Keratinocyte (primary cell): Measurements from ENCODE around the gene SEBOX. TPM values are rescaled to one million over a fixed set of nuclear protein-coding genes. Genes with fewer than 3 reads are reported as not detected.

Experiments used
- DNase-seq: peaks from one replicate; pipeline ENCODE4 v3.0.0-alpha.2; 2011; ENCODE audit warnings: low read depth, missing footprints, low spot score
- FAIRE-seq: peaks from 2 replicates; lab custom pipeline; 2011; peaks lifted over from hg19 to GRCh38; lab: Jason Lieb, UNC
- H2AFZ ChIP-seq: 2 replicates; pipeline ENCODE4 v1.6.0; 2012; ENCODE audit warnings: low read length, control low read depth, inconsistent platforms; ENCODE audit not compliant: control insufficient read depth
- H3K27ac ChIP-seq: 2 replicates; pipeline ENCODE4 v1.5.1; 2011; ENCODE audit warnings: low read length; ENCODE audit not compliant: control insufficient read depth, insufficient read depth
- H3K27me3 ChIP-seq: 3 replicates; pipeline ENCODE4 v1.6.0; 2011; ENCODE audit warnings: low read length; ENCODE audit not compliant: control insufficient read depth, insufficient read depth; ENCODE audit errors: extremely low read depth
- H3K36me3 ChIP-seq, 2 experiments: 2 replicates in 1 of 2; 3 replicates in 1 of 2; pipeline ENCODE4 v1.5.1; 2011; ENCODE audit warnings: low read length in 2 of 2, mild to moderate bottlenecking in 1 of 2; ENCODE audit not compliant: control insufficient read depth in 2 of 2, insufficient read depth in 2 of 2; ENCODE audit errors: extremely low read depth in 1 of 2
- H3K4me1 ChIP-seq: 3 replicates; pipeline ENCODE4 v1.5.1; 2011; ENCODE audit warnings: low read length; ENCODE audit not compliant: control insufficient read depth, insufficient read depth; ENCODE audit errors: extremely low read depth
- H3K4me2 ChIP-seq: 3 replicates; pipeline ENCODE4 v1.6.0; 2011; ENCODE audit warnings: low read depth, low read length; ENCODE audit not compliant: control insufficient read depth, insufficient read depth; ENCODE audit errors: extremely low read depth
- H3K4me3 ChIP-seq, 3 experiments: fragments of 200-600 bp in 1 of 3; sonication (generic) in 1 of 3; 2 replicates in 2 of 3; 3 replicates in 1 of 3; pipeline ENCODE4 v1.5.1; 2011 to 2016; ENCODE audit warnings: low read length in 3 of 3, mild to moderate bottlenecking in 3 of 3, control low read depth in 2 of 3, inconsistent platforms in 1 of 3, low read depth in 1 of 3, mixed read lengths in 1 of 3, mixed run types in 1 of 3, moderate library complexity in 1 of 3; ENCODE audit not compliant: control insufficient read depth in 2 of 3, insufficient read depth in 2 of 3; ENCODE audit errors: extremely low read depth in 1 of 3
- H3K79me2 ChIP-seq: 2 replicates; pipeline ENCODE4 v1.6.0; 2012; ENCODE audit warnings: low read length; ENCODE audit not compliant: control insufficient read depth, insufficient read depth
- H3K9ac ChIP-seq: 3 replicates; pipeline ENCODE4 v1.6.0; 2011; ENCODE audit warnings: low read length; ENCODE audit not compliant: control insufficient read depth, insufficient read depth; ENCODE audit errors: extremely low read depth
- H3K9me1 ChIP-seq: 3 replicates; pipeline ENCODE4 v1.6.0; 2011; ENCODE audit warnings: low read length; ENCODE audit not compliant: control insufficient read depth, insufficient read depth; ENCODE audit errors: extremely low read depth
- H3K9me3 ChIP-seq: 2 replicates; pipeline ENCODE4 v1.5.1; 2012; ENCODE audit warnings: low read depth, low read length; ENCODE audit not compliant: control insufficient read depth
- H4K20me1 ChIP-seq: 3 replicates; pipeline ENCODE4 v1.6.0; 2011; ENCODE audit warnings: low read length; ENCODE audit not compliant: control insufficient read depth, insufficient read depth; ENCODE audit errors: extremely low read depth
- CTCF ChIP-seq, 3 experiments: IDR thresholded peaks in 1 of 3; conservative IDR thresholded peaks in 1 of 3; optimal IDR thresholded peaks in 1 of 3; 2 replicates in 2 of 3; 3 replicates in 1 of 3; pipeline versions ENCODE3 to v1.5.1; 2011; ENCODE audit warnings: low read length in 3 of 3, mild to moderate bottlenecking in 3 of 3, moderate library complexity in 2 of 3, control low read depth in 1 of 3, inconsistent platforms in 1 of 3; ENCODE audit not compliant: insufficient read depth in 2 of 3; ENCODE audit errors: extremely low read depth in 1 of 3
- EZH2 ChIP-seq: IDR thresholded peaks from one replicate; pipeline ENCODE4 v1.6.1; 2012; ENCODE audit warnings: inconsistent platforms, mild to moderate bottlenecking, low read length, moderate library complexity
- dilution Hi-C: fragments of 300-500 bp; cut with MboI; formaldehyde crosslinking; loops from one replicate; pipeline ENCODE4 v1.7.0; 2020; ENCODE audit warnings: low sequenced_read_pairs; ENCODE audit not compliant: extremely low pct_ligation_motif_present
- polyA plus RNA-seq, 5 experiments: library from polyadenylated mRNA; depleted of rRNA in 3 of 5; stranded (reverse) in 3 of 5; stranded (forward) in 1 of 5; unstranded in 1 of 5; fragments of >200 nt; gene quantifications; 1 replicate in 1 of 5; 2 replicates in 3 of 5; 3 replicates in 1 of 5; pipeline versions ENCODE4 v1.2.1 to v1.2.3, GENCODE V29; 2011 to 2012; ENCODE audit warnings: missing spikeins in 2 of 5, low read depth in 1 of 5, low replicate concordance in 1 of 5

Gene SEBOX
- polyA plus RNA-seq, 1 donor (not counting 4 experiments of a cell fraction or from before 2014, with no cell fraction given): not detected

- no peak for FAIRE-seq
- no peak overlapping the region for H2AFZ ChIP-seq
- no peaks in the 10 kb centered on the region for H3K9me3 ChIP-seq
- no peak for DNase-seq
- peaks cover 8% of the 10 kb centered on the region for H3K4me1 ChIP-seq
- H4K20me1 ChIP-seq: no peaks in the 10 kb centered on the region
- no peak overlapping the region for H3K27ac ChIP-seq
- H3K36me3 ChIP-seq: peaks cover 7 to 13% of the 10 kb centered on the region in 2 experiments
- TF ChIP-seq CTCF (optimal IDR thresholded peaks at IDR 0.05 in 1 of 3, IDR thresholded peaks at IDR 0.05 in 1 of 3, conservative IDR thresholded peaks at IDR 0.05 in 1 of 3; ENCODE audit: extremely low read depth in 1 of 3, insufficient read depth in 2 of 3, low read length in 3 of 3): no peak
- no peak for TF ChIP-seq EZH2
- dilution Hi-C loops: no loop called here
- no peak overlapping the region for H3K9ac ChIP-seq
- peaks cover 11% of the 10 kb centered on the region for H3K27me3 ChIP-seq
- no peak overlapping the region for H3K4me3 ChIP-seq
- no peaks in the 10 kb centered on the region for H3K9me1 ChIP-seq
- H3K79me2 ChIP-seq: no peaks in the 10 kb centered on the region
- no peak overlapping the region for H3K4me2 ChIP-seq
Measured at GRCh38 chr17:28367641-28368305, 2.8 kb upstream of the SEBOX start.

- dilution Hi-C loops: no loop called here
- no peaks in the 10 kb centered on the region for H3K27me3 ChIP-seq
- TF ChIP-seq CTCF (optimal IDR thresholded peaks at IDR 0.05 in 1 of 3, IDR thresholded peaks at IDR 0.05 in 1 of 3, conservative IDR thresholded peaks at IDR 0.05 in 1 of 3; ENCODE audit: extremely low read depth in 1 of 3, insufficient read depth in 2 of 3, low read length in 3 of 3): peak in 2 of 3 experiments; percentile 15 to 20
- TF ChIP-seq EZH2: no peak
- H3K4me3 ChIP-seq: no peak overlapping the region
- peaks cover 7 to 18% of the 10 kb centered on the region in 2 experiments for H3K36me3 ChIP-seq
- H3K4me1 ChIP-seq: peaks cover 1% of the 10 kb centered on the region
- no peak overlapping the region for H3K4me2 ChIP-seq
- no peak overlapping the region for H3K27ac ChIP-seq
- no peak overlapping the region for H3K9ac ChIP-seq
- H4K20me1 ChIP-seq: no peaks in the 10 kb centered on the region
- H3K79me2 ChIP-seq: no peaks in the 10 kb centered on the region
- H3K9me3 ChIP-seq: no peaks in the 10 kb centered on the region
- DNase-seq: no peak
- no peak for FAIRE-seq
- no peak overlapping the region for H2AFZ ChIP-seq
- H3K9me1 ChIP-seq: no peaks in the 10 kb centered on the region
Measured at GRCh38 chr17:28366605-28367004, 1.6 kb upstream of the SEBOX start.
